Measurements from ENCODE around the gene RIPOR3.

DNA sequence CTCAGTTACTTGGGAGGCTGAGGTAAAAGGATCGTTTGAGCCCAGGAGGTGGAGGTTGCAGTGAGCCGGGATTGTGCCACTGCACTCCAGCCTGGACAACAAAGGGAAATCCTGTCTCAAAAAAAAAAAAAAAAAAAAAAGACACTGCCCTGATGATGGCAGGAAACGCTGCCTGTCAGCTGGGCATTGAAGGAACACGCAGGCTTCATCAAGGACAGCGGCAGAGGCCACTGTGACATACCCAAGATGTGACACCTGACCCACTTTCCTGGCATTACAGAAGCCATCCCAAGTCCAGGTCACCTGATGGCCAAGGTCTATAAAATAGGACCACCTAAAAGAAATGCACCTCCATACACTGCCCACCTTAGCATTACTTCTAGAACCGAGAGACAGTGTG, 75.9 kb downstream of the RIPOR3 start:
- TF ChIP-seq CTCF (IDR thresholded peaks at IDR 0.05) (no peak), POLR2A (IDR thresholded peaks at IDR 0.05; ENCODE audit: low read depth) (no peak), EP300 (IDR thresholded peaks at IDR 0.05) (no peak), POLR2AphosphoS5 (IDR thresholded peaks at IDR 0.05) (no peak)
